Stimulated activated CD8-positive, alpha-beta memory T cell treated with anti-CD3 and anti-CD28 coated beads, Interleukin-15, amount 100 ng/mL, for 4 hours (primary cell): Measurements from ENCODE around the gene SAMD1.
"Not testable (repeated sequence)": the region's sequence is repeated elsewhere in the genome, so short reads cannot be mapped to it uniquely, and the experiment has no call there.

Source experiments
- DNase-seq, 2 donors: peaks; one replicate each; pipeline ENCODE4 v3.0.0-alpha.2; 2020; ENCODE audit warnings: low read depth in 2 of 2

Gene SAMD1

DNA sequence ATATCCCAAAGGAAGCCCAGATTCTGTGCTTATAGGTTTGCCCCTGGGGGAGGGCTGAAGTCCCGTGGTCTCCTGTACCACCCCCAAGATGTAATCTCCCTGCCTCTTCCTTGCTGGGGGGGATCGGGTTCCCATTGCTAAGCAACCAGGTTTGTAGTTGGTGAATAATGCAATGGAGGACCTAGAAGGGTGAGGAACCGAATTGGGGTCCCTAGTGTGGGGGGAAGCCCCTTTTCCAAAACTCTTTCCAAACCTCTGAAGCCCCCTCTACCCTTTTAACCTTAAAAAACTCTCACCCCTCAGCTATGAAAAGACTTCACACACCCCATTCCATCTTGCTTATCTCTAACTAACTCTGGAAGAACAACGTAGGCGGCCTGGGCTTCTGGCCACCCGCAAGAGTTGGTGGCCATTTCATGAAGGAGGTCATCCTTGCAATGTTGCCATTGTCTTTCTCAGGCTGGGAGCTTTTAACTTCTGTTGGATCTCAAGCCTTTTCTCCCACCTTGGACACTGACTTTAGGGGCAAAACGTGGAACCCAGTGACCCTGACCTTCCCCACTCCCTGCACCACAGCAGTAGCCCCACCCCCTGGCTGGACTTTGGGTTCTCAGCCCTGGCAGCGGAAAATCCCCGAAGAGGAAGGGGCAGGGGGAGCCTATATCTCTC, 29.3 kb downstream of the SAMD1 start:
- no peak for DNase-seq

DNA sequence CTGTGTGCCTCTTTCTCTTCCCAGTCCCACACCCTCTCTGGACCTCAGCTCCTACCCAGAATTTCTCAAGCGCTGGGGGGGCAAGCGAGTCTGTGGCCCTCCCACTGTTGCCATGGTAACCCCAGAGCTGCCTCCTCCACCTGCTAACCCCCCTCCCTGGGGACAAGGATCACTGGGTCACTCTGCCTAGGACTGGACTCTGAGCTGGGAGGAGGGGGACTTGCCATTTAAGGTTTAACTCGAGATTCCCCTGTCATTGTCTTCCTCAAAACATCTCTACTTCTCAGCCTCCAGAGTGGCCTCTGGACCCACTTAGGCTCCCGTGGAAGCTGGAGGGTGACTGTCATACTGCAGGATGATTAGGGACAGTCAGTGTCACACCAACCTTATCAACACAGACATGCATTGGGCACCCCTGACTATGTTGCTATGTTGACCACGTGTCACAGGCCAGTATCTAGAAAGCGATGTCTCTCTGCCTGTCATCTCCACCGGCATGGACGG, 30.8 kb downstream of the SAMD1 start:
- DNase-seq: no peak

DNA sequence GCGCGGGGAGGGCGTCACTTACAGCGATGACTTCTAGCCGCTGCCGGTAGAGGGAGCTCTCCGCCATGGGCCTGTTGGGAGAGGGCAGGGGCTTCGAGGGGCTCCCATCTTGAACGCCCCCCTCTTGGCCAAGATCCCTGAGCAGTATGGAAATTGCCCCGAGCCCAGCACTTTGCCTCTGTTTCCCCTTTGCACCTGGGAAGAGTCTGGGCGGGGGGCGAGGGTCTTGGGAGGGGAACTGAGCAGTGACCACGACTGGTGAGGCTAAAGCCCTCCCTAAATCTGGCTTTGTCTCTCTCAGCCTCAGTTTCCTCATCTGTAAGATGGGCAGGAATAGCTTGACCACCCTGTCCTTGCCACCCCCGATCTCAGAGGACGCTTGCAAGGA, 31.5 kb downstream of the SAMD1 start:
- DNase-seq: no peak

DNA sequence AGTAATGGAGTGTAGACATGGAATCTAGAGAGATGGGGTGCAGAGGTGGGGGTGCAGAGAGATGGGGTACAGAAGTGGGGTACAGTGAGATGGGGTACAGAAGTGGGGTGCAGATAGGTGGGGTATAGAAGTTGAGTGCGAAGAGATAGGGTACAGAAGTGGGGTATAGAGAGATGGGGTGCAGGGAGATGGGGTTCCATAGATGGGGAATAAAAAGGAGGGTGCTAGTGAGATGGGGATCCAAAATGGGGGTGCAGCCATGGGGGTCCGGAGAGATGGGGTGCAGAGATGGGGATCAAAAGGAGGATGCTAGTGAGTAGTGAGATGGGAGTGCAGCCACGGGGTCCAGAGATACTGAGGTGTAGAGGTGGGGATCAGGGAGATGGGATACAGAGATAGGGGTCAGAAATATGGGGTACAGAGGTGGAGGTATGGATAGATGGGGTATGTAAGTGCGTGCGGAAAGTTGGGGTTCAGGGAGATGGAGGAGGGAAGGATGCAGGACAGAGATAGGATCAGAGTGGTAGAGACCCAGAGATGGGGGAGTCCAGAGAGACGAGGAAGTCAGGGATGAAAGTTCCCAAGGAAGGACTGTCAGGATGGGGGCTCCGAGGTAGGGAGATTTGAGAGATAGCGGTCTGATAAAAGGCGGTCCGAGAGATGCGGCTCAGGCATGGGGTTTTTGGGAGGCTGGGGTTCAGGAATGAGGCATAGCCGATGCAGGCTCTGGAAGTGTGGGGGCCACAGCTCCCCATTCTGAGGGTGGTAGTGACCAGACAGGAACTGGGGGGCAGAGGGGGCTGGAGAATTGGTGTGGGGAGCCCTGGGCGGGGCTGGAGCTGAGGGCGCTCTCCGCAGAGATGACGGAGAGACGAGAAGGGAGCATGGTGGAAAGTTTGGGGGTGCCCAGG, 32.1 kb downstream of the SAMD1 start:
- DNase-seq: no peak

DNA sequence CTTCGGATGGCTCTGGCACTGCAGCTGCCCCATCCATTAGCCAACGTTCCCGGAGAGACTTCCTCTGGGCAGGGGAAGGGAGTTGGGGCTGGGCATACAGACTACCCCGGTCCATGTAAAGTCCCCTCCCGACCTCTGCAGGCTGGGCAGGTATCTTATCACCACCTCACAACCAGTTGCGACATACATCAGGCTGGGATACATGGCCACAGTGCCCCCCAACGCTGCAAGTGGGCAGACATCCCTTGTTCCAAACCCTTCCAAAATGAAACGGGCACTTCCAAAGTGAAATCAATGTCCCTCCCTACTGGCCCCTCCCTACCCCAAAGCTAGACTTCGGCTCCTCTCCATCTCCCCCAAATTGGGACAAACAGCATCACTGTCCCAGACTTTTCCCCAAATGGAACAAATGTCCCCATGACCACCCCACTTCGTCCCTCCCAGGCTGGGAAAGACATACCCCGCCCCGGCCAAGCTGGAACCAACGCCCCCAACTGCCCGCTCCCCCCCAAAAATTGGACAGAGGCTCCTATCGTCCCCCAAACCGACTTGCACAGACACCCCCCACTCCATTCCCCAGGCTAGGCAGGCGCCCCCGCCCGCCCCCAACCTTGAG, 33.7 kb downstream of the SAMD1 start:
- DNase-seq: no peak

DNA sequence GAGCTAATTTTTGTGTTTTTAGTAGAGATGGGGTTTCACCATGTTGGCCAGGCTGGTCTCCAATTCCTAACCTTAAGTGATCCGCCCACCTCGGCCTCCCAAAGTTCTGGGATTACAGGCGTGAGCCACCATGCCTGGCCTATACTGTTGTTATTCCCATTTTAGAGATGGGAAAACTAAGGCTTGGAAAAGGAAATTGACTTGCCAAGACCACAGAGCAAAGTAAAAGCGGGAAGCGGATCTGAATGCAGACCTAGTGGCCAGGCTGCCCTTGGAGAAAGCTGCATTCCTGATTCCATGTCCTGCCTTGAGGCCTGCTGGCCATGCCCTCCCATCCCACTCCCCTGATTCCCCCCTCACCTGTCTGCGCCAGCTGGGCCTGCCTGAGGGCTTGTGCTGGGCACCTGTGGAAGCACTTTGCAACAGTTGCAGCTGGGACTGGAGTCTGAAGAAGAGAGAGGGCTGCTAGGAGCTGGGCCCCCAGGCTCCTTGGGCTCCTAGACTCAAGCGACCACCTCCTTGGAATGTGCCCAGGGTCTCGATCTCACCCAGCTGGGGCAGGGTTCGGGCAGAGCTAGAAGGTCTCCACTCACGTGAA, 34.4 kb downstream of the SAMD1 start:
- no peak for DNase-seq

GRCh38 chr19:14055396-14055795, 35.2 kb downstream of the SAMD1 start:
- DNase-seq: no peak

DNA sequence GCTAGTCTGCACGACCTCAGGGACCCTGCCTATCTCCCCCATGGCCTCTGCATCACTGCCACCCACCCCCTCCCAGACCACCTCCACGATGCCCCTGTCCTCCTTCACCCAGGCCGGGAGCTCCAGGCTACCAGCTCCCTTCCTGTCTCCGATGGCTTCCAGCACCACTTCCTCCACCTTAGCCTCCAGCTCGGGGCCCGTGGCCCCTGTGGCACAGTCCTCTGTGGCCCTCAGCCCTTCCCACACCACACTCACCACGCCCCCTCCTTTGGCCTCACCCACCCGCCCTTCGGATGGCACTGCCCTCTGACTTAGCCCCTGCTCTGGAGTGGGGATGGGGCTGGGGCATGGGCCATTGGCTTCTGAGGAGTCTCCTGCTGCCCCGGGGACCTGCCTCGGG, 35.8 kb downstream of the SAMD1 start:
- DNase-seq: no peak

- no peak for DNase-seq
Measured at GRCh38 chr19:14054099-14054498, 36.5 kb downstream of the SAMD1 start.

GRCh38 chr19:14053500-14053899, 37.1 kb downstream of the SAMD1 start:
- no peak for DNase-seq

GRCh38 chr19:14053032-14053431, 37.5 kb downstream of the SAMD1 start:
- no peak for DNase-seq

DNA sequence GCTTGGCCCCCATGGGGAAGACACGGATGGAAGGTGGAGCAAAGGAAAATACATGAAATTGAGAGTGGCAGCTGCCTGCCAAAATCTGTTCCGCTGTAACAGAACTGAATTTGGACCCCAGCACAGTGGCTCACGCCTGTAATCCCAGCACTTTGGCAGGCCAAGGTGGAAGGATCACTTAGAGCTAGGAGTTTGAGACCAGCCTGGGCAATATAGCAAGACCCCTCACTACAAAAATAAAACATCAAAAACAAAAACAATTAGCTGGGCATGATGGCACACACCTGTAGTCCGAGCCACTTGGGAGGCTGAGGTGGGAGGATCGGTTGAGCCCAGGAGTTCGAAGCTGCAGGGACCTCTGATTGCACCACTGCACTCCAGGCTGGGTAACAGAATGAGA, 38.1 kb downstream of the SAMD1 start:
- DNase-seq: no peak

DNA sequence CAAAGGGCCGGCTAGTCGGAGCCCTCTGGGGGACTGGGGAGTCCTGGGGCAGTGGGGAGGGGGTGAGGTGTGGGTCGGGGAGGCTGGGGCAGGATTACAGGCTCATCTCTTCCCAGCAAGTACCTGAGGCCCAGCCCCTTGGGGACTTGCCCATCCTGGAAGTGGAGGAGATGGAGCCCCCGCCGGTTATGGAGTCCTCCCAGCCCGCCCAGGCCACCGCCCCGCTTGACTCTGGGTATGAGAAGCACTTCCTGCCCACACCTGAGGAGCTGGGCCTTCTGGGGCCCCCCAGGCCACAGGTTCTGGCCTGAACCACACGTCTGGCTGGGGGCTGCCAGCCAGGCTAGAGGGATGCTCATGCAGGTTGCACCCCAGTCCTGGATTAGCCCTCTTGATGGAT, 38.6 kb downstream of the SAMD1 start:
- DNase-seq: no peak

DNA sequence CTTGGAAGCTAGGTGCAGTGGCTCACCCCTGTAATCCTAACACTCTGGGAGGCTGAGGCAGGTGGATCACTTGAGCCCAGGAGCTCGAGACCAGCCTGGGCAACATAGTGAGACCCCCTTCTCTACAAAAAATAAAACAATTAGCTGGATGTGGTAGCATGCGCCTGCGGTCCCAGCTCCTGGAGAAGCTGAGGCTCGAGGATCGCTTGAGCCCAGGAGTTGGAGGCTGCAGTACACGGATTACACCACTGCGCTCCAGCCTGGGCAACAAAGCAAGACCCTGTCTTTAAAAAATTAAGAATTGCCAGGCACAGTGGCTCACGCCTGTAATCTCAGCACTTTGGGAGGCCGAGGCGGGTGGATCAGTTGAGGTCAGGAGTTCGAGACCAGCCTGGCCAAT, 39.6 kb downstream of the SAMD1 start:
- DNase-seq: not testable (repeated sequence)

DNA sequence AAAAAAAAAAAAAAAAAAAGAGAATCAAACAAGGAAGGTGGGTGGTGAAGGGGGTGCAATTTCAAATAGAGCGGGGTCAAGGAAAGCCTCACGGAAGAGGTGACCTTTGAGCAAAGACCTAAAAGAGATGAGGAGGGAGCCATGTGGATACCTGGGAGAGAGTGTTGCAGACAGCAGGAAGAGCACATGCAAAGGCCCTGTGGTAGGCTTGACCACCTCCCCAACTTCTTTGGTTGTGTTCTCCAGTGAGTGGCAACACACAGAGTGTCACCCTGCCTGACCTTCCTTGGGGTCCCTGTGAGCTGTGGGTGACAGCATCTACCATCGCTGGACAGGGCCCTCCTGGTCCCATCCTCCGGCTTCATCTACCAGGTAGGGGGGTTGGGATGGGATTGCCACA, 40.0 kb downstream of the SAMD1 start:
- no peak for DNase-seq

DNA sequence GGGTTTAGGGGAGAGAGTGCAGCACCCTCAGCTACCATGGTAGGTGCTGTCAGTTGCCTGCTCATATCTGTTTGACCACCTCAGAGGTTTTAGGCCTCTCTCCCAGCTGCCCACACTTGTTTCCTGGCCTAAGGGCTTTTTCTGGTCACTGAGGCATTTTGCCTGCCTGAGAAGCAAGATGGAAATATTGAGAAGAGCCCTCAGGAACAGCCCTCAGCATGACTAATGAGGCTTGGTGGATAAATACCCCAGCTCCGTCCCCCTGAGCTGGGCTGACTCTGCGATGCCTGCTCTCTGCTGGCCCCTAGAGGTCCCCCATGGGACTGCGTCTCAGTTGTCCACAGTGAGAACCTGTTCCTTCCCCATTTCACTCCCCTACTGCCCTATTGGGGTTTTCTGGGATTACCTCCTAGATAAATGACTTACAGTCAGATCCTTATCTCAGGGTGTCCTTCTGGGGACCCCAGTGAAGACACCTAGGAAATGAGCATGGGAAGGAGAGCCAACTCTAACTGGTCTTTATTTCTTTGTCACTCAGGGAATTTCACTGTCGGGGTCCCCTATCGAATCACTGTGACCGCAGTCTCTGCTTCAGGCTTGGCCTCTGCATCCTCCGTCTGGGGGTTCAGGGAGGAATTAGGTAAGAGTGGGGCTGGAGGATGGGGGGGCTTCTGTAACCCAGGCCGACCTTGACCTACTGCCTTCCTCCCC, 42.0 kb downstream of the SAMD1 start:
- DNase-seq: peak; percentile 47 to 67

DNA sequence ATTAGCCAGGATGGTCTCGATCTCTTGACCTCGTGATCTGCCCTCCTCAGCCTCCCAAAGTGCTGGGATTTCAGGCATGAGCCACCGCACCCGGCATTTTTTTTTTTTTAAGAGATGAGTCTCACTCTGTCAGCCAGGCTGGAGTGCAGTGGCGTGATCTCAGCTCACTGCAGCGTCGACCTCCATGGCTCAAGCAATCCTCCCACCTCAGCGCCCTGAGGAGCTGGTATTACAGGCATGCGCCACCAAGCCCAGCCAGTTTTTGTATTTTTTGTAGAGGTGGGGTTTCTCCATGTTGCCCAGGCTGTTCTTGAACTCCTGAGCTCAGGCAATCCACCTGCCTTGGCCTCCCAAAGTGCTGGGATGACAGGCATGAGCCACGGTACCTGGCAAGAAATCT, 42.7 kb downstream of the SAMD1 start:
- not testable (repeated sequence) for DNase-seq

GRCh38 chr19:14042659-14043608, 47.6 kb downstream of the SAMD1 start:
- DNase-seq: not testable (repeated sequence)

- no peak for DNase-seq
Measured at GRCh38 chr19:14039181-14039580, 51.4 kb downstream of the SAMD1 start.
